Measurements from ENCODE around the gene UNC13B.

GRCh38 chr9:35335164-35335563 is 173.4 kb downstream of the UNC13B start:
- TF ChIP-seq EZH2 (IDR thresholded peaks at IDR 0.05; ENCODE audit: insufficient read depth, low read length) (no peak), CTCF (IDR thresholded peaks at IDR 0.05; ENCODE audit: insufficient read depth, low read depth, low read length) (no peak)

Measured in astrocyte (in vitro differentiated cells and primary cell).